ENCODE results near the gene PDGFC. TPM values are rescaled to one million over a fixed set of nuclear protein-coding genes. Genes with fewer than 3 reads are reported as not detected.

The PDGFC gene
- total RNA-seq, 1 donor from 2014 or later: not detected

- H3K9me3 Mint-ChIP-seq: peaks cover 2% of the 10 kb centered on the region
- no peaks in the 10 kb centered on the region for H3K4me1 Mint-ChIP-seq
- POLR2A ChIA-PET: no interaction called here
- intact Hi-C loops (cut with micrococcal nuclease): no loop called here
- no peak for TF ChIP-seq CTCF (IDR thresholded peaks at IDR 0.05)
- no peaks in the 10 kb centered on the region for H3K36me3 Mint-ChIP-seq (ENCODE audit: low read depth)
- ATAC-seq (ENCODE audit: low read depth) (no peak), DNase-seq (no peak)
- CTCF ChIA-PET: no interaction called here
- no peaks in the 10 kb centered on the region for H3K27me3 Mint-ChIP-seq
- H3K4me3 Mint-ChIP-seq: no peak overlapping the region
- H3K27ac Mint-ChIP-seq: no peak overlapping the region
These were observed 208.1 kb downstream of the PDGFC start for GRCh38 chr4:156763511-156763910.

GRCh38 chr4:156762851-156763250 is 208.7 kb downstream of the PDGFC start:
- POLR2A ChIA-PET: no interaction called here
- DNase-seq (no peak), ATAC-seq (ENCODE audit: low read depth) (no peak)
- no peaks in the 10 kb centered on the region for H3K4me1 Mint-ChIP-seq
- no peak overlapping the region for H3K27ac Mint-ChIP-seq
- no peak for TF ChIP-seq CTCF (IDR thresholded peaks at IDR 0.05)
- no peaks in the 10 kb centered on the region for H3K36me3 Mint-ChIP-seq (ENCODE audit: low read depth)
- no peaks in the 10 kb centered on the region for H3K27me3 Mint-ChIP-seq
- intact Hi-C loops (cut with micrococcal nuclease): no loop called here
- CTCF ChIA-PET: no interaction called here
- peaks cover 2% of the 10 kb centered on the region for H3K9me3 Mint-ChIP-seq
- H3K4me3 Mint-ChIP-seq: no peak overlapping the region

DNA sequence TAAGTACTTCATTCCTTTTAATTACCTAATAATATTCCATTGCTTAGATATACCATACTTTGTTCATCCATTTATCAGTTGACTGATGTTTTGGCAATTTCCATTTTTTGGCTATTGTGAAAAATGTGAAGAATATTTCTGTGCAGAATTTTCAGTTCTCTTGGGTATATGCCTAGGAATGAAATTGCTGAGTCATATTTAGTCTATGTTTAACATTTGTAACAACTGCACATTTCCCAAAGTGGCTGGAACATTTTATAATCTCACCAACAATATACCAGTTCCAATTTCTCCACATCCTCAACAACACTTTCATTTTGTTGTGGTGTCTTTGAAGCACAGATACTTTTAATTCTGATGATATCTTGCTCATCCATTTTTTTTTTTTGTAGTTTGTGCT is 215.5 kb downstream of the PDGFC start:
- CTCF ChIA-PET: no interaction called here

DNA sequence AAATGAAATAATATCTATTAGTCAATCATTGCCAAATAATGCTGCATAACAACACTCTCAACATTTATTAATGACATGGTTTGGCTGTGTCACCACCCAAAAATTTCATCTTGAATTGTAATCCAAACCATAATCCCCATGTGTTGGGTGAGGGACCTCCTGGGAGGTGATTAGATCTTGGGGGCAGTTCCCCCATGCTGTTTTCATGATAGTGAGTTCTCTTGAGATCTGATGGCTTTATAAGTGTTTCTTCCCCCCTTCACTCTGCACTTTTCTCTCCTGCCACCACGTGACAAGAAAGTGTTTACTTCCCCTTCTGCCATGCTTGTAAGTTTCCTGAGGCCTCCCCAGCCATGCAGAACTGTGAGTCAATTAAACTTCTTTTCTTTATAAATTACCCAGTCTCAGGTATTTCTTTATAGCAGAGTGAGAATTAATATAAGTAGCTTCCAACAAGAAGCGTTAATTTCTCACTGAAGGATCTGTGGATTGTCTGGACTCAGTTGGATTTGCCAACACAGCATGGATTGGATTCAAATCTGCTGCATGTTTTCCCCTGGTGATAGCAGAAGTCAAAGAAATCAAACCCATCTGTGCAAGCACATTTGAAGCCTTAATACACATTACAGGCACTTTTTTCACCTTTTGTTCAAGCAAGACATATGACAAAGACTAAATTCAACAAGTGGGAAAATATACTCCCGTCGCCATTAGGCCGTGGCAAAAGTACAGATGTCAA is 216.6 kb downstream of the PDGFC start:
- no peaks in the 10 kb centered on the region for H3K27me3 Mint-ChIP-seq
- intact Hi-C loops (cut with micrococcal nuclease): no loop called here
- H3K4me3 Mint-ChIP-seq: no peak overlapping the region
- peaks cover 7% of the 10 kb centered on the region for H3K9me3 Mint-ChIP-seq
- DNase-seq: no peak
- H3K36me3 Mint-ChIP-seq (ENCODE audit: low read depth): no peaks in the 10 kb centered on the region
- ChIA-PET POLR2A (no interaction called here), CTCF (no interaction called here)
- ATAC-seq (ENCODE audit: low read depth): no peak
- peaks cover 6% of the 10 kb centered on the region for H3K4me1 Mint-ChIP-seq
- TF ChIP-seq CTCF (IDR thresholded peaks at IDR 0.05): no peak
- H3K27ac Mint-ChIP-seq: no peak overlapping the region

More for the DNA sequence above, 215.5 kb downstream of the PDGFC start:
- Mint-ChIP-seq H3K27me3 (no peaks in the 10 kb centered on the region), H3K36me3 (ENCODE audit: low read depth) (no peaks in the 10 kb centered on the region), H3K4me1 (peaks cover 6% of the 10 kb centered on the region), H3K4me3 (no peak overlapping the region), H3K27ac (no peak overlapping the region), H3K9me3 (peaks cover 3% of the 10 kb centered on the region)
- DNase-seq (no peak), ATAC-seq (ENCODE audit: low read depth) (no peak)
- POLR2A ChIA-PET: no interaction called here
- intact Hi-C loops (cut with micrococcal nuclease): no loop called here
- TF ChIP-seq CTCF (IDR thresholded peaks at IDR 0.05): no peak

DNA sequence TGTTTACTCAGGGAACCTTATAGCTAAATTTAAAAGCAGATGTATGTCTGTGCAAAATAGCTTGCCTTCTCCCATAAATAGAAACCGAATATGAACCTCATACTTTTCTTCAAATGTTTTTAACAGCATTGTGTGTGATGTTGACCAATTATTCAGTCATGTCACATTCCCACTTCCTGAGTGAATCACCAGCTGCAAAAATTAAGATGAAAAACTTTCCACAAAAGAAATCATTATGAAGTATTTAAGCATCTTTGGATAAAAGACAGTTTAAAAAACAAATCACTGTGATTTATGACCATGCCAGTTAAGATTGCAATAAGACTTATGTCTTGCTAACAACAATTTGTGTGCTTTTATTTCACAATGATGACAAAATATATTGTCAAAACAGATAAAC is 220.1 kb downstream of the PDGFC start:
- no peak overlapping the region for H3K4me3 Mint-ChIP-seq
- no peak for TF ChIP-seq CTCF (IDR thresholded peaks at IDR 0.05)
- DNase-seq (no peak), ATAC-seq (ENCODE audit: low read depth) (no peak)
- POLR2A ChIA-PET: no interaction called here
- intact Hi-C loops (cut with micrococcal nuclease): no loop called here
- H3K27me3 Mint-ChIP-seq: no peaks in the 10 kb centered on the region
- H3K36me3 Mint-ChIP-seq (ENCODE audit: low read depth): no peaks in the 10 kb centered on the region
- peaks cover 7% of the 10 kb centered on the region for H3K9me3 Mint-ChIP-seq
- no peak overlapping the region for H3K27ac Mint-ChIP-seq
- CTCF ChIA-PET: no interaction called here
- peaks cover 6% of the 10 kb centered on the region for H3K4me1 Mint-ChIP-seq
